Karpas-422 (cell line): Measurements from ENCODE around the gene SPRY2. TPM values are rescaled to one million over a fixed set of nuclear protein-coding genes. Genes with fewer than 3 reads are reported as not detected.
"Not testable (repeated sequence)": the region's sequence is repeated elsewhere in the genome, so short reads cannot be mapped to it uniquely, and the experiment has no call there.

Experiments used
- DNase-seq: peaks from one replicate; pipeline ENCODE4 v3.0.0-alpha.2; 2015
- H2AFZ ChIP-seq: fragments of 200-600 bp; sonication (generic); 2 replicates; pipeline ENCODE4 v1.6.1; 2014; ENCODE audit warnings: antibody characterized with exemption, low read length, mixed read lengths
- H3K27ac ChIP-seq: fragments of 200-600 bp; sonication (generic); 2 replicates; pipeline ENCODE4 v1.5.1; 2014; ENCODE audit warnings: mild to moderate bottlenecking, low read length, moderate library complexity
- H3K27me3 ChIP-seq: fragments of 200-600 bp; sonication (generic); 2 replicates; pipeline ENCODE4 v1.6.1; 2014; ENCODE audit warnings: low read length, mixed read lengths
- H3K36me3 ChIP-seq: fragments of 200-600 bp; sonication (generic); 2 replicates; pipeline ENCODE4 v1.6.1; 2014; ENCODE audit warnings: low read length, mixed read lengths; ENCODE audit not compliant: insufficient read depth
- H3K4me1 ChIP-seq: fragments of 200-600 bp; sonication (generic); 2 replicates; pipeline ENCODE4 v1.6.1; 2014; ENCODE audit warnings: mild to moderate bottlenecking, low read length, mixed read lengths
- H3K4me2 ChIP-seq: fragments of 200-600 bp; sonication (generic); 2 replicates; pipeline ENCODE4 v1.6.1; 2014; ENCODE audit warnings: low read length, low read depth, mild to moderate bottlenecking; ENCODE audit not compliant: poor library complexity, severe bottlenecking
- H3K4me3 ChIP-seq: fragments of 200-600 bp; sonication (generic); 2 replicates; pipeline ENCODE4 v1.5.1; 2014; ENCODE audit warnings: mild to moderate bottlenecking, antibody characterized with exemption, low read length, mixed read lengths
- H3K79me2 ChIP-seq: fragments of 200-600 bp; sonication (generic); 2 replicates; pipeline ENCODE4 v1.6.1; 2014; ENCODE audit warnings: mild to moderate bottlenecking, low read length, mixed read lengths
- H3K9ac ChIP-seq: fragments of 200-600 bp; sonication (generic); 2 replicates; pipeline ENCODE4 v1.6.0; 2014; ENCODE audit warnings: low read length
- H3K9me2 ChIP-seq: fragments of 200-600 bp; sonication (generic), shearing (Covaris generic); replicated peaks from 2 replicates; pipeline ENCODE4 v1.6.0; 2014; ENCODE audit warnings: mild to moderate bottlenecking, low read length, moderate library complexity; ENCODE audit not compliant: insufficient read depth
- H3K9me3 ChIP-seq: fragments of 300-700, 200-600 bp; sonication (generic); 2 replicates; pipeline ENCODE4 v1.6.1; 2014; ENCODE audit warnings: low read length, mixed read lengths
- H4K20me1 ChIP-seq: fragments of 200-600 bp; sonication (generic); 2 replicates; pipeline ENCODE4 v1.6.1; 2014; ENCODE audit warnings: mild to moderate bottlenecking, antibody characterized with exemption, low read length, low read depth; ENCODE audit not compliant: insufficient read depth
- total RNA-seq: library from RNA; depleted of rRNA; stranded (reverse); fragments of >200 nt; shearing (Covaris generic); gene quantifications from 2 replicates; pipeline ENCODE4 v1.2.3, GENCODE V29; 2014; ENCODE audit warnings: low replicate concordance

SPRY2 gene
- total RNA-seq, 1 experiment from 2014 or later = not detected

DNA sequence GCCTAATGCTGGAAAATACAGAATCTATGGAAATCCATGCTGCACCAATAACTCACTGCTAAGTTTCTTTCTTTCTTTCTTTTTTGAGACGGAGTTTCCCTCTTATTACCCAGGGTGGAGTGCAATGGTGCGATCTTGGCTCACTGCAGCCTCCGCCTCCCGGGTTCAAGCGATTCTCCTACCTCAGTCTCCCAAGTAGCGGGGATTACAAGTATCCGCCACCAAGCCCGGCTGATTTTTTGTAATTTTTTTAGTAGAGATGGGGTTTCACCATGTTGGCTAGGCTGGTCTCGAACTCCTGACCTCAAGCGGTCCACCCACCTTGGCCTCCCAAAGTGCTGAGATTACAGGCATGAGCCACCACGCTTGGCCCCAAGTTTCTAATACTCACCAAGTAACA lies 3.1 kb upstream of the SPRY2 start:
- H3K79me2 ChIP-seq, H3K4me1 ChIP-seq, H3K36me3 ChIP-seq, H3K4me2 ChIP-seq, H3K27me3 ChIP-seq, H3K9me2 ChIP-seq, DNase-seq, H4K20me1 ChIP-seq, H3K27ac ChIP-seq, H3K9ac ChIP-seq, H3K4me3 ChIP-seq, H3K9me3 ChIP-seq, H2AFZ ChIP-seq: not testable (repeated sequence)

DNA sequence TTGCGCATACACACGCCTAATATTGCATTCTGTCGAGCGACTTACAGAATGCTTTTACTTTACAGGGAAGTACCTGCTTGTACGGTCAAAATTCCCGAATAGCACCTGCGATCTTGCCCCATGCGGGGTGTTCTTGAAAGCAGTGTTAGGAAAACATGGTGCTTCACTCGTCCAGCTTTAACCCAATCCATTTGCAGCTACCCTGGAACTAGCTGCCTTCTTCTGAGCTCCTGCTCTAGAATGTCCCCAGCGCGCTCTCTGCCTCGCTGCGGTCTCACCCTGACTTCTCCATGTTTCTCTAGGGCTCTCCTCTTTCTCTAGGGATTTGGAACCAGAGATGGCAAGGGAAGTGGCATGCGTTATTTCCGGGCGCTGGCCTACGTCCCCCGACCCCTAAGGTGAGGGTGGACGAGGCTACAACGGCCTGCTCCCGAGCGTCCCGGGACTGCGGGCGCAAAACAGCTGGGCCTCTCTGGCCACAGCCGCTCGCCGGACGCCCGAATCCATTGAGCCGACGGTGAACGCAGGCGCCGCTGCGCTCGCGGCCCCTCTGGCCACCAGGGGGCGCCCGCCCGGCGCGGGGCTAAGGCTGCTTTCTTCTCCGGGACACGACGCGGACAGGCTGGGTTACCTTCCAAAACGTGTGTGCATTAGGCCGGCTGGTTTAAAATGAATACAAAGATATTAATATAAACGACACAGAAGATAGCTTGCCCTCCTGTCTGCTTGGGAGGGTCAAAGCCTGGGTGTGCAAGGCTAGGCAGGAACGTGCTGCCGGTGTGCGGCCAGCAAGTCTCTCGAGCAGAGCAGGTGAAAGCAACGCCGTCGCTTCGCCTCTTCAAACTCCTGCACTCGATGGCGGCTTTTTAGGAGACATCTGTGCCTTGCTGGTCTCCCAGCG lies 1.8 kb upstream of the SPRY2 start:
- DNase-seq = no peak
- H3K79me2 ChIP-seq = no peaks in the 10 kb centered on the region

DNA sequence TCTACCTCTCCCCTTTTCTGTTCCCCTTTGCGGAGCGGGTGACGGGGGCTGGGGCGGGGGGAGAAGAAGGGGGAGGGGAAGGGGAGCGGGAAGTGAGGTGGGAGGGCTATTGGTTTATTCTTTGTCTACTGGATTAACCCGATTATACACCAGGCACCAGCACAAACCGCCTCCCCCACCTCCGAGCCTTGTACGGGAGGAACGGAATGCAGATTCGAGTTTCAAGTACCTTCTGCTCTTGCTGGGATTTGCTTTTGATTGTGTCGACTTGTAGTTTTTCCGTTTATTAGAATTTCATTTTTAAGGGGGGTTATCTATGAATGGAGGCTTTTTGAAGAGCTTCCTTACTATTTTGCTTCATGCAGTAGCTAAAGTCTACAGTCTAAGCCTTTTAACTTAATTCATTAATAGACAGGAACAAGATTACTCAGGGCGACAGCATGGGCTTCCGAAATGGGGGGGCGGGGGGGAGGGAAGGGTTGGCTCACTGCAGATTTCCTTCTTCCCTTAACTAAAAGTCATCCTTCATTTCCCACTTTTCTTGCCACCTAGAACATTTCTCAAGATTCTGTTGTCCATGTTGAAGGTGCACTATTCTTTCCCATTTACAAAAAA lies 937 bp upstream of the SPRY2 start:
- DNase-seq = no peak
- Histone ChIP-seq H3K79me2 (no peaks in the 10 kb centered on the region), H3K9me2 (no peaks in the 10 kb centered on the region), H3K9ac (no peak overlapping the region), H4K20me1 (no peaks in the 10 kb centered on the region), H3K4me2 (no peak overlapping the region), H3K27me3 (no peaks in the 10 kb centered on the region), H3K36me3 (no peaks in the 10 kb centered on the region), H3K4me1 (no peaks in the 10 kb centered on the region), H3K9me3 (peaks cover 7% of the 10 kb centered on the region), H2AFZ (no peak overlapping the region), H3K4me3 (no peak overlapping the region), H3K27ac (no peak overlapping the region)

More for the DNA sequence above, 1.8 kb upstream of the SPRY2 start:
- Histone ChIP-seq H3K4me2 (no peak overlapping the region), H3K27me3 (no peaks in the 10 kb centered on the region), H3K4me1 (no peaks in the 10 kb centered on the region), H3K4me3 (no peak overlapping the region), H4K20me1 (no peaks in the 10 kb centered on the region), H3K9ac (no peak overlapping the region), H3K9me3 (peaks cover 7% of the 10 kb centered on the region), H3K9me2 (no peaks in the 10 kb centered on the region), H2AFZ (no peak overlapping the region), H3K36me3 (no peaks in the 10 kb centered on the region), H3K27ac (no peak overlapping the region)

DNA sequence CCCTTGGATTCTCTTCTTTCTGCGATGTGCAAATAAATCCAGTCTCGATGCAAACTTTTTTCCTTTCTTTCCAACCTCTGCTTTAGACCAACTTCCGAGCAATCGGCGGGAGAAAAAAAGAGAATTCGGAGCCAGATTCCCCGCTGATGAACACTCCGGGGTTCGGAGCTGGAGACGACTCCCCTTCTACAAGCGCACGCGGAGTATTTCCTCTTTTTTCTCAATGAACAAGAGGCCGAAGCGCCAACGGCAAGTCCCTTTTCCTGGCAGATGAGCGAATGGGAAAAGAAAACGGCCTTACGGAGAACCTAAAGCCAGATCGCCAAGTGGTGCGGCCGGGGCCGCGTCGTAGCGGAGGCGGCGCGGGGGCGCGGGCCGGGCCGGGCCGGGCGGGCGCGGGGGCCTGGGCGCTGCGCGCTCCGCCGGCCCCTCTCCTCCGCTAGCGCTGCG lies 250 bp downstream of the SPRY2 start:
- no peak for DNase-seq
- Histone ChIP-seq H3K27me3 (no peaks in the 10 kb centered on the region), H3K79me2 (no peaks in the 10 kb centered on the region), H3K4me1 (no peaks in the 10 kb centered on the region), H3K27ac (no peak overlapping the region), H2AFZ (no peak overlapping the region), H4K20me1 (no peaks in the 10 kb centered on the region), H3K36me3 (no peaks in the 10 kb centered on the region), H3K9me2 (no peaks in the 10 kb centered on the region), H3K4me2 (no peak overlapping the region), H3K9me3 (peaks cover 7% of the 10 kb centered on the region), H3K4me3 (no peak overlapping the region), H3K9ac (no peak overlapping the region)

DNA sequence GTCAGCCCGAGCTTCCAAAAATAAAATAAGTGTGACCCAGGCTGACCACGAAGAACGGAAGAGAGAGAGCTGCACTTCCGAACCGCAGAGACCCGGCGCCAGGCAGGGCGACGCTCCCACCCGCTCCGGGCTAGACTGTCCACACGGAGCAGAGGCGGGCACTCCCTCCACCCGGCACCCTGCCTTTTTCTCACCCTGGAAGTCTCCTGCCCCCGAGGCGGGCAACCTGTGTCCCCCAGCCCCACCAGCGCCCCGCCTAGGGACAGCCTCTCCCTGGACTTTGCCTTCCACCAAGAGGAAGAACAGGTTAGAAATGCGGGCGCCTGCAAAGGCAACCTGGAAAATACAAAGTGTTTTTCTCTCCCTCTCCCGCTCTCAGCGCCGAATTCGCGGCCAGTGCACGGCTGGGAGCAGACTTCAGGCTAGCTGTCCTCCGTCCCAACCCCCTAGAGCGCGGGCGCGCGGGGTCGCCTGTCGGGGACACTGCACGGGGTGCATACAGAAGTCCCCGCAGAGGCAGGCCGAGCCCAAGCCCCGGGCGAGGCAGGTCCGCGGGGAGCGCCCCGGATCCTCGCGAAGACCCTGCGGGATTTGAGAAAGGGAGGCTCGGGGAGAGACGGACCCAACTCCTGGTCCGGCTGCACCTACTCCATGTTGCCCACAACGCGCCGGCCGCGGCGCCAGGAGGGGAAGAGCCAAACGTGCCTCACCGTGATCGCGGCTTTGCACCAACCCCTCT lies 845 bp downstream of the SPRY2 start:
- Histone ChIP-seq H4K20me1 (no peaks in the 10 kb centered on the region), H3K4me2 (no peak overlapping the region), H3K27ac (no peak overlapping the region), H3K79me2 (no peaks in the 10 kb centered on the region), H3K9me2 (no peaks in the 10 kb centered on the region), H3K4me3 (no peak overlapping the region), H3K9me3 (peaks cover 7% of the 10 kb centered on the region), H3K36me3 (no peaks in the 10 kb centered on the region), H3K9ac (no peak overlapping the region), H3K4me1 (no peaks in the 10 kb centered on the region), H2AFZ (no peak overlapping the region), H3K27me3 (no peaks in the 10 kb centered on the region)
- no peak for DNase-seq

DNA sequence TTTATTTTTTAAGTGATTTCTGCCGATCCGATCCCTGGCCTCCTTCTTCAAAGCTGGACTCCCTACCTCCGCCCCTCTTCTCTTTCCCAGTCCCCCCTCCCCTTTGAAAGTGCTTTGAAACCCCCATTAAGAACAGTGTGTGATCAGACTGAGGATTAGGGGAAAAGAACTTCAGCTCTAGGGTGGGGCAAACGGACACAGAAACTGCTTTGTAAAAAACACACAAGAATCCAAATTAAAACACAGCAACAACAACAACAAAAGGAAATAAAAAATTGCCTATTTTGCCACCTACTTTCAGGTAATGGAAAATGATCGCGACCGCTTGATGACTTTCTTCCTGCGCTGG lies 1.4 kb downstream of the SPRY2 start:
- H3K4me3 ChIP-seq = no peak overlapping the region
- H3K9me3 ChIP-seq = peaks cover 7% of the 10 kb centered on the region
- no peaks in the 10 kb centered on the region for H3K27me3 ChIP-seq
- H3K27ac ChIP-seq = no peak overlapping the region
- no peak overlapping the region for H3K4me2 ChIP-seq
- no peak for DNase-seq
- H3K36me3 ChIP-seq = no peaks in the 10 kb centered on the region
- H3K4me1 ChIP-seq = no peaks in the 10 kb centered on the region
- no peaks in the 10 kb centered on the region for H3K79me2 ChIP-seq
- H4K20me1 ChIP-seq = no peaks in the 10 kb centered on the region
- no peak overlapping the region for H3K9ac ChIP-seq
- H2AFZ ChIP-seq = no peak overlapping the region
- H3K9me2 ChIP-seq = no peaks in the 10 kb centered on the region

DNA sequence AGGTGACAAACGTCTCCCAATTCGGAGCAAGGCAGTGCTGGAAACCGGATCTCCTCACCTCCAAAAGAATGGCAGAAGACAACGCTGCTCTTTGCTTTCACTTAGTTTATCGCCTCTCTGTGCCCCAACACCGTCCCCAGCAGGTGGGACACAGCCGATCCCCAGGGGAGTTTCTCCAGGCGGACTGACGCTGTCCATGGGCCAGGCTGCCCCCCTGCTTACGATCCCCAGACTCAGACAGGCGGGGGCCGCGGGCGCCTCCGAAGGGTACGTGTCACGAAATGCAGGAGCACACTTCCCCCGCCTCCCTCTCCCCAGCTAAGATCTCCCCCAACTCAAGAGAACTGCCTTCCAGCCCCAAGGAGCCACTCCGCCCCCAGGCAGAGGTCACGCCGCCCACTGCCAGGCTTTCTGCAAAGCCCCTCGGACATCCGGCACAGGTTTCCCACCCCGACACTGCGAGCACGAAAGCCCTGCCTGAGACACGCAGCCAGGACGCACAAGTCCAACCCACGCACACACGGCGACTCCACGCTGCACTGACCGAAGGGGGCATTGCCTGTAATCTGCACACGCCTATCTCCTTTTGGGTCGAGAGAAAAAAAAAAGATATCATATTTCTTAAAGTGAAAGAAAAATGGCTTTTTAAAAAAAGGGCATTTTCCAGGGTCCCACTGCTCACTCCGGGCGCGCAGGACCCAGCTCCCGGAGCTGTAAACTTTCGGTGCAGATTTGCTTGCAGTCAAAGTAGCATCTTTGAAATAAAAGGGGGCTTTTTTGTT lies 2.0 kb downstream of the SPRY2 start:
- DNase-seq = no peak
- no peaks in the 10 kb centered on the region for H4K20me1 ChIP-seq
- H3K27me3 ChIP-seq = no peaks in the 10 kb centered on the region
- H2AFZ ChIP-seq = no peak overlapping the region
- H3K4me3 ChIP-seq = no peak overlapping the region
- H3K9ac ChIP-seq = no peak overlapping the region
- no peak overlapping the region for H3K4me2 ChIP-seq
- peaks cover 7% of the 10 kb centered on the region for H3K9me3 ChIP-seq
- no peaks in the 10 kb centered on the region for H3K36me3 ChIP-seq
- H3K27ac ChIP-seq = no peak overlapping the region
- H3K9me2 ChIP-seq = no peaks in the 10 kb centered on the region
- H3K79me2 ChIP-seq = no peaks in the 10 kb centered on the region
- no peaks in the 10 kb centered on the region for H3K4me1 ChIP-seq
